ENCODE data around the gene CLRN3.

The CLRN3 gene

GRCh38 chr10:127919418-127920271 lies 26.9 kb upstream of the CLRN3 start:
- POLR2A ChIA-PET (ENCODE audit: low non-redundant PET): no interaction called here
- no peak; the same call in 1 of the 2 replicates for TF ChIP-seq CTCF (conservative IDR thresholded peaks at IDR 0.05; ENCODE audit: low read depth)
- H3K27ac ChIP-seq: peak overlapping the region; percentile 95
- peak; percentile 27 for DNase-seq (ENCODE audit: low spot score)
- CTCF ChIA-PET: interaction anchor here (0.5 to 5.4 kb wide), 3 partner anchors 92 to 1183 kb away, joined by 3 to 18 read pairs (median 7); no protein-coding TSS in a partner anchor

GRCh38 chr10:127918572-127918971 lies 25.8 kb upstream of the CLRN3 start:
- CTCF ChIA-PET: interaction anchor here (5.4 kb wide), 1 partner anchor 93 kb away, joined by 18 read pairs; no protein-coding TSS in a partner anchor
- H3K27ac ChIP-seq: peak overlapping the region; percentile 44
- no peak for TF ChIP-seq CTCF (conservative IDR thresholded peaks at IDR 0.05; ENCODE audit: low read depth)
- POLR2A ChIA-PET (ENCODE audit: low non-redundant PET): no interaction called here
- no peak for DNase-seq (ENCODE audit: low spot score)

GRCh38 chr10:127916826-127917225 lies 24.1 kb upstream of the CLRN3 start:
- peak overlapping the region; percentile 4; the same call in 1 of the 2 replicates for H3K27ac ChIP-seq
- CTCF ChIA-PET: interaction anchor here (0.5 to 0.8 kb wide), 3 partner anchors 60 to 95 kb away, joined by 3 read pairs; no protein-coding TSS in a partner anchor
- TF ChIP-seq CTCF (conservative IDR thresholded peaks at IDR 0.05; ENCODE audit: low read depth): no peak
- POLR2A ChIA-PET (ENCODE audit: low non-redundant PET): no interaction called here
- no peak for DNase-seq (ENCODE audit: low spot score)

- ChIA-PET CTCF (no interaction called here), POLR2A (ENCODE audit: low non-redundant PET) (no interaction called here)
- no peak for TF ChIP-seq CTCF (conservative IDR thresholded peaks at IDR 0.05; ENCODE audit: low read depth)
- no peak for DNase-seq (ENCODE audit: low spot score)
- no peak overlapping the region for H3K27ac ChIP-seq
These were observed 22.6 kb upstream of the CLRN3 start for GRCh38 chr10:127915324-127915723.

GRCh38 chr10:127913368-127913759 lies 20.6 kb upstream of the CLRN3 start:
- ChIA-PET POLR2A (ENCODE audit: low non-redundant PET) (no interaction called here), CTCF (interaction anchor here (1.4 kb wide), 1 partner anchor 99 kb away, joined by 12 read pairs; no protein-coding TSS in a partner anchor)
- TF ChIP-seq CTCF (conservative IDR thresholded peaks at IDR 0.05; ENCODE audit: low read depth): no peak
- DNase-seq (ENCODE audit: low spot score): no peak
- no peak overlapping the region for H3K27ac ChIP-seq

- no peak for DNase-seq (ENCODE audit: low spot score)
- ChIA-PET CTCF (interaction anchor here (0.7 to 1.4 kb wide), 2 partner anchors 99 to 731 kb away, joined by 3 to 12 read pairs; no protein-coding TSS in a partner anchor), POLR2A (ENCODE audit: low non-redundant PET) (no interaction called here)
- no peak for TF ChIP-seq CTCF (conservative IDR thresholded peaks at IDR 0.05; ENCODE audit: low read depth)
- H3K27ac ChIP-seq: no peak overlapping the region
These were observed 20.0 kb upstream of the CLRN3 start for GRCh38 chr10:127912607-127913367.

Measured in RWPE1 (cell line).